ENCODE results near the gene MOB3A.

DNA sequence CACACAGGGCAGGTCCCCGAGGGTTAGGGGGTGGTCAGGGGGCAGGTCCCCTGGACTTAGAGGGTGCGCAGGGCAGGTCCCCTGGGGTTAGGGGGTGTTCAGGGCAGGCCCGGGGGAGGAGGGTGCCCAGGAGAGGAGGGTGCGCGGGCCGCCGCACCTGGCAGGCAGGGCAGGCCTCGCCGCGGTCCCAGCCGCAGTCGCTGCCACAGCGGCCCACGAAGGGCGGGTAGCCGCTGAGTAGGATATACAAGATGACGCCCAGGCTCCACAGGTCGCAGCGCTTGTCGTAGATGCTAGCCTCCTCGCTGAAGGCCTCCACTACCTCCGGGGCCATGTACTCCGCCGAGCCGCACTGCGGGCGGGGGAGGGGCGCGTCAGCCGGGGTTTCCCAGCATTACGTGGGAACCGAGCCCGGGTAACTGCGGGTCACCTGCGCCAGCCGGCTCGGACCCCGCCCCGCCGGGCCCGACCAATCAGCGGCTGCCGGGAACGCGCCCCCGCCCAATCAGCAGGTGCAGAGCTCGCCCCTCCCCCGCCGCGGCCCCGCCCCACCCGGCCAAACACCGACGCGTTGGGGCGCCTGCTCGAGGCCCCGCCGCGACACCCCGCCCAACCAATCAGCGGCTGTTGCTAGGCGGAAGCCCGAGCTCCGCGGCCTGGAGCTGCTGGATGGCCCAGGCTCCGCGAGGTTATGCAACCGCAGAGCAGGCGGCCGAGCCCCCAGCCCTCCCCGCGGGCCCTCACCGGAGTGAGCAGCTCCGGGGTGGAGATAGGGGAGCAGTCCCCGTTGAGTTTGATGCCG, 54.2 kb downstream of the MOB3A start:
- TF ChIP-seq, protein P1, sequence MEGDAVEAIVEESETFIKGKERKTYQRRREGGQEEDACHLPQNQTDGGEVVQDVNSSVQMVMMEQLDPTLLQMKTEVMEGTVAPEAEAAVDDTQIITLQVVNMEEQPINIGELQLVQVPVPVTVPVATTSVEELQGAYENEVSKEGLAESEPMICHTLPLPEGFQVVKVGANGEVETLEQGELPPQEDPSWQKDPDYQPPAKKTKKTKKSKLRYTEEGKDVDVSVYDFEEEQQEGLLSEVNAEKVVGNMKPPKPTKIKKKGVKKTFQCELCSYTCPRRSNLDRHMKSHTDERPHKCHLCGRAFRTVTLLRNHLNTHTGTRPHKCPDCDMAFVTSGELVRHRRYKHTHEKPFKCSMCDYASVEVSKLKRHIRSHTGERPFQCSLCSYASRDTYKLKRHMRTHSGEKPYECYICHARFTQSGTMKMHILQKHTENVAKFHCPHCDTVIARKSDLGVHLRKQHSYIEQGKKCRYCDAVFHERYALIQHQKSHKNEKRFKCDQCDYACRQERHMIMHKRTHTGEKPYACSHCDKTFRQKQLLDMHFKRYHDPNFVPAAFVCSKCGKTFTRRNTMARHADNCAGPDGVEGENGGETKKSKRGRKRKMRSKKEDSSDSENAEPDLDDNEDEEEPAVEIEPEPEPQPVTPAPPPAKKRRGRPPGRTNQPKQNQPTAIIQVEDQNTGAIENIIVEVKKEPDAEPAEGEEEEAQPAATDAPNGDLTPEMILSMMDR (IDR thresholded peaks at IDR 0.05; ENCODE audit: low read depth, low read length, poor library complexity, severe bottlenecking): no peak
- no peak for TF ChIP-seq EZH2phosphoT487 (IDR thresholded peaks at IDR 0.05; ENCODE audit: borderline replicate concordance, low read length)
